OCI-LY7 (cell line): ENCODE measurements around the gene AFG3L2.

Experiments used
- EZH2phosphoT487 ChIP-seq: fragments of 200-600 bp; sonication (generic); IDR thresholded peaks from 2 replicates; pipeline ENCODE4 v1.6.1; 2018; ENCODE audit warnings: low read depth, borderline replicate concordance, mild to moderate bottlenecking, mixed run types, antibody characterized with exemption, low read length, moderate library complexity, mixed read lengths
- TF ChIP-seq, protein P1 (sequence below): fragments of 200-600 bp; sonication (generic); conservative IDR thresholded peaks from 2 replicates; pipeline ENCODE4 v1.5.1; 2014; ENCODE audit warnings: mild to moderate bottlenecking, antibody characterized with exemption, low read length, moderate library complexity, mixed read lengths

GRCh38 chr18:12314591-12315305 lies 62.3 kb downstream of the AFG3L2 start:
- TF ChIP-seq, protein P1, sequence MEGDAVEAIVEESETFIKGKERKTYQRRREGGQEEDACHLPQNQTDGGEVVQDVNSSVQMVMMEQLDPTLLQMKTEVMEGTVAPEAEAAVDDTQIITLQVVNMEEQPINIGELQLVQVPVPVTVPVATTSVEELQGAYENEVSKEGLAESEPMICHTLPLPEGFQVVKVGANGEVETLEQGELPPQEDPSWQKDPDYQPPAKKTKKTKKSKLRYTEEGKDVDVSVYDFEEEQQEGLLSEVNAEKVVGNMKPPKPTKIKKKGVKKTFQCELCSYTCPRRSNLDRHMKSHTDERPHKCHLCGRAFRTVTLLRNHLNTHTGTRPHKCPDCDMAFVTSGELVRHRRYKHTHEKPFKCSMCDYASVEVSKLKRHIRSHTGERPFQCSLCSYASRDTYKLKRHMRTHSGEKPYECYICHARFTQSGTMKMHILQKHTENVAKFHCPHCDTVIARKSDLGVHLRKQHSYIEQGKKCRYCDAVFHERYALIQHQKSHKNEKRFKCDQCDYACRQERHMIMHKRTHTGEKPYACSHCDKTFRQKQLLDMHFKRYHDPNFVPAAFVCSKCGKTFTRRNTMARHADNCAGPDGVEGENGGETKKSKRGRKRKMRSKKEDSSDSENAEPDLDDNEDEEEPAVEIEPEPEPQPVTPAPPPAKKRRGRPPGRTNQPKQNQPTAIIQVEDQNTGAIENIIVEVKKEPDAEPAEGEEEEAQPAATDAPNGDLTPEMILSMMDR: no peak
- no peak for TF ChIP-seq EZH2phosphoT487
